NCI-H2227 (cell line): ENCODE data around the gene NECTIN2.

ENCODE experiments used
- DNase-seq: peaks from one replicate; lab custom pipeline; 2025; ENCODE audit not compliant: unreplicated experiment; lab: John Stamatoyannopoulos, UW

NECTIN2 gene

DNA sequence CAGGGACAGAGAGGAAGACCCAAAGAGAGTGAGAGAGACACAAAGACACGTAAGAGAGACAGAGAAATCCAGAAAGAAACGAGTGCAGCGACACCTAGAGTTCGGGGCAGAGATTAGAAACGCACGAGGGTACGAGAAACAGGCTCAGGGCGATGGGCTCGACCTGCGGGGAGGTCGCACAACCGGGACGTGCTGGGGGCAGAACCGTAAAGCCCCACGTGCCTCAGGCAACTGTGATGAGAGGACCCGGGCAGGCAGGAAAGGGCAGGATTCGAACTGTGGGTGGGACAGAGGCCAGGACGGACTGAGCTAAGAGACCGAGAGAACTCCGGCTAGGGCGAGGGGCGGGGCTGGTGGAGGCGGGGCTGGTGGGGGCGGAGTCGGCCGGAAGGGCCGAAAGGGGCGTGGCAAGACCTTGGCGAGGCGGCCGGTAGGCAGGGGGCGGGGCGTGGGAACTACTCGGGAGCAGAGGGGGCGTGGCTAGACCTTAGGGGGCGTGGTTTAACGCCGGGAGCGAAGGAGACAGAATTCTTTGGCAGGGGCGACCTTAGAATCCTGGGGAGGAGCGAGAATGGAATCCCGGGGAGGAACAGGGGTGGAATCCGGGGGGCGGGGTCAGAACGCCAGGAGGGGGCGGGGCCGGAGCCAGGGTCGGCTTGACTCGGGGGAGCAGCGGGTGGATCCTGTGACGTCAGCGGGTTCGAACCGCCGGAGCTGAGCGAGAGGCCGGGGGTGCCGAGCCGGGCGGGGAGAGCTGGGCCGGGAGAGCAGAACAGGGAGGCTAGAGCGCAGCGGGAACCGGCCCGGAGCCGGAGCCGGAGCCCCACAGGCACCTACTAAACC lies at the start of gene NECTIN2:
Gene NECTIN2, plus strand, starts transcription at position 686 of the 843 bp plus-strand sequence. CDS start 229 bp downstream, outside the sequence.
- peak; percentile 95 for DNase-seq

DNA sequence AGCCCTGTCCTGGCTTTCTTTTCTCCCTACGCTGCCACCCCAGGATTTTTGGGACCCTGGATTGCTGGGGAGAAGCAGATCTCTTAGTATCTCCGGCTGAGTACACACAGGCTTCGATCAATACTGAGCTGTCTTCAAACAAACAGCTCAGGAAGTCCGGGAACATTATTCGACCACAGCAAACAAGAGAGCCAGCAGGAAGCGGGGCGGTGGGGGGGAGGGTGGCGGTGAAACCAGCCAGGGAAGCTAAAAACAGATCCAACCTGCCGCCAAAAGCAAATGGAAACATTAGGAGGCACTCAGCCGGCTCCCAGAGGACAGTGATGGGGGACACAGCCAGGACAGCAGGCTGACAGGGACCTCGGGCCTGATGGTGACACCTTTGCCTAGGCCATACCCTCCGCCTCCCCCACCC lies 49.4 kb upstream of the NECTIN2 start:
- no peak for DNase-seq

DNA sequence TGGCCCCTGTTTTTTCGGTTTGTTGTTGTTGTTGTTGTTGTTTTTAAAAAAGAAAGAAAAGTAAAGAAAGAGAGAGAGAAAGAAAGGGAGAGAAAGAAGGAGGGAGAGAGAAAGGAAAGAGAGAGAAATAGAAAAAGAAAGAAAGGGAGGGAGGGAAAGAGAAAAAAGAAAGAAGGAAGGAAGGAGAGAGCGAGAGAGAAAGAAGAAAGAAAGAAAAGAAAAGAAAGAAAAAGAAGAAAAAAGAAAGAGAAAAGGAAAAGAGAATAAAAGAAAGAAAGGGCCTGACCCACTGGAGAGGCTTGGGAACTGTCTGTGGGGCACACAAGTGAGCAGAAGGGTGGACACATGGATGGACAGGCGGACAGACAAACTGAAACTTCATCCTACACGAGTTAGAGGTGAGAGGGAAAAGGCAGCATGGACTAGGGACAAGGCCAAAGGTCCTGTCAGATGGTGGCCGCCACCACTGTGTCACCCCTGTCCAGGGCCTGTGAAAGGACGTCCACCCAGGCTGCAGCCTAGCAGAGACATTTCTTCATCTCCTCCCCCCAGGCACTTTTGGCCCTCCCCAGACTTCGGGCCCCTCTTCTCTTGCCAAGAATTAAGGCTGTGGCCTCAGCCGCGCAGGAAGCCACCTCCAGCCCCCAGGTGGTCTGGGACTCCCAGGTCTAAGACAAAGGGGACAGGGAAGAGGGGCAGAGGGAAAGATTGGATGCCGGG lies 46.3 kb upstream of the NECTIN2 start:
- no peak for DNase-seq

DNA sequence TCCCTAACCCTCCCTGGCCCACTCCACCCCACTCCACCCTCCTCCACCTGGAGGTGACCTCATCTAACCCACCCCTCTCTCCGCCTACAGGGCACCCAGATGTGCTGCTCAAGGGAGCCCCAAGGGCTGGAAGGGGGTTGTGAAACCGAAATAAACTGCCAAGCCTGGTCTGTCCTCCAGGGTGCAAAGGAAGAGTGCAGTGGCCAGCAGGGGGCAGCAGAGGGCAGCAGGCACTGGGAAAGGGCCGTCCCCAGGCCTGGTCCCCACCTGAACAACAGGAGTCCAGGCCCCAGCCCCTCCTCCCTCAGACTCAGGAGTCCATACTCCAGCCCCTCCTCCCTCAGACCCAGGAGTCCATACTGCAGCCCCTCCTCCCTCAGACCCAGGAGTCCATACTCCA lies 45.6 kb upstream of the NECTIN2 start:
- DNase-seq, result peak; percentile 79

DNA sequence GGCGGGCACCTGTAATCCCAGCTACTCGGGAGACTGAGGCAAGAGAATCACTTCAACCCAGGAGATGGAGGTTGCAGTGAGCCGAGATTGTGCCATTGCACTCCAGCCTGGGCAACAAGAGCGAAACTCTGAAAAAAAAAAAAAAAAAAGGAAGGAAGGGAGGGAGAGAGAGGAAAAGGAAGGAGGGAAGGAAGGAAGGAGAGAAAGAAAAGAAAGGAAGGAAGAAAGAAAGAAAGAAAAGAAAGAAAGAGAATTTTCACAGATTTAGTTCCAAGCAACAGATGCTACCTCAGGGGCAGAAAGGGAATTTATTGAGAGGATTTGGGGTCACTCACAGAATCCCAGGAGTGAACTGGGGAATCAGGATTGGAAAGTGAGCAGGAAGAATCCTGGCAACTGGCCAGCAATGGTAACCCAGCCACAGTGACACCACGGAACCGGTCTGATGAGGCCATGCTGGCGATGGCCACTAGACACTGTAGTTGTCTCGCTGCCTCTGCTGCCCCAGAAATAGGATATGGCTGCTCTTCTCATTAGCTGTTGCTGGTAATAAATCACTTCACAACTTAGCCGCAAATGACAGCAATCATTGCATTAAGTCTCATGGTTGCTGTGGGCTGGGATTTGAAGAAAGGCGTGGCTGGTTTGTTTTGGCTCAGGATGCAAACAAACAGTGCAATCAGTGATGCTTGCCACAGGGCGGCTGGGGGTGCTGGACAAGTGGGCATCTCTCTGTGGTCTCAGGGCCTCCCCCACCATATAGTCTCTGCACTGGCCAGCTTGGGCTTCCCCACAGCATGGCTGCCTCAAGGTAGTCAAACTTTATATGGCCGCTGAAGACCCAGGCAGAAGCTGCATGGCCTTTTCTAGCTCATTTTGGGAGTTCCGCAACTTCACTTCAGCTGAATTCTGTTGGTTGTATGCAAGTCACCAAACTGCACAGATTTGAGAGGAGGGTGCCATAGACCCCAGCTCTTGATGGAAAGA lies 42.4 kb upstream of the NECTIN2 start:
- DNase-seq, result no peak

DNA sequence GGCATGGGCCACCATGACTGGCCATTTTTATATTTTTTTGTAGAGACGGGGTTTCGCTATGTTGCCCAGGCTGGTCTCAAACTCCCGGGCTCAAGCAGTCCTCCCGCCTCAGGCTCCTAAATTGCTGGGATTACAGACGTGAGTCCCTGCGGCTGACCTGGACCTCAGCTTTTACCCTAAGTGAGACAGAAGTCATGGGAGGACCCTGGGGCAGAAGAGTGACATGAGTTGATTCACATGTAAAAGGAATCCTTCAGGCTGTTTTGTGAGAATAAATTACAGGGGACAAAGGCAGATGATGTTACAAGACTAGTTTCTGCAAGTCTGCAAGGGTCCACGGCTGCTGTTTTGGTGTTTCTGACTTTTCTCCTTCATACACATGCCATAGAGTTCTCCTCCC lies 39.8 kb upstream of the NECTIN2 start:
- DNase-seq, result no peak

DNA sequence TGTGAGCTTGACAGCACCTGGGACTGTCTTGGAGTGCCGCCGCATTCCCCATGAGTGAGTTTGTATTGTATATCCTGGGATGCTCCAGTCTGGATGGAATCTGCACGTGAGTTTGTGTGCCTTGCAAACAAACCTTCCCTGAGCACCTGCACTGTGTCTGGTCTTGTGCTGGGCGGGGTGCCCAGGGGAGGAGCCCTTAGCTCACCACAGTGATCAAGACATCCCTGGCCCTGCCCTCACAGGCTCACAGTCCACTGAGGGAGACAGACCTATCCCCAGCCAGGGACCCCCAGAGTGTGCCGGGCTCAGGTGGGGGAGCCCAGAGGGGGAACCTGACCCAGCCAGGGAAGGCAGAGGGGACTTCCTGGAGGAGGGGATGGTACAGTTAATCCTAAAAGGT lies 38.9 kb upstream of the NECTIN2 start:
- DNase-seq, result no peak

DNA sequence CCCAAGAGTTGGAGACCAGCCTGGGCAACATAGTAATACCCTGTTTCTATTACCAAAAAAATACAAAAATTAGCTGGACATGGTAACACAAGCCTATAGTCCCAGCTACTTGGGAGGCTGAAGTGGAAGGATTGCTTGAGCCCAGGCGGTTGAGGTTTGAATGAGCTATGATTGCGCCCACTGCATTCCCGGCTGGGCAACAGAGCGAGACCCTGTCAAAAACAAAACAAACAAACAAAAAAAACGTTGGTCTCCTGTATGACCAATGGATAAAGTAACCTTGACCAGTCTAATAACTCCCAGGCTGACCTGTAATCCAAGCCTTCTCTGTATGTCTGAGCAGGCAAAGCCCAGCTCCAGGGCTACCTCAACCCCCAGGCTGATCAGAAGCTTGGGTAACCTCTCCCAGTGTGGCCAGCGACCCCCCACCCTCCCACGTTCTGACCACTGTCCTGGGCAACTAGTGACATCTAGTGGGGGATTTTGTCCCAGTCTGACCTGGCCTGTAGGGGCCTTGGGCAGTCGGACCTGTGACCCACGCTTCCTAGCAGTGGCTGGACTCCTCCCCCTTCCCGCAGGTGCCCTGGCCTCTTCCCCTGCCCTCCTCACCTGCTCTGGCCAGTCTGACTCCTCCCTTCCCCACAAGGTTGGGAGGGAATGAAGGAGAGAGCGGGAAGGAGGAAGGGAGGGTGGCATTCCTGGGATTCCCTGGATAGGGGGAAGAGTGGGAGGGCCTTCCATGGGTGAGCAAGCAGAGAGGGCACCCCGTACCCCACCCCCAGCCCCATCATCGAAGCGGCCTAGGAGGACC lies 38.2 kb upstream of the NECTIN2 start:
- no peak for DNase-seq

DNA sequence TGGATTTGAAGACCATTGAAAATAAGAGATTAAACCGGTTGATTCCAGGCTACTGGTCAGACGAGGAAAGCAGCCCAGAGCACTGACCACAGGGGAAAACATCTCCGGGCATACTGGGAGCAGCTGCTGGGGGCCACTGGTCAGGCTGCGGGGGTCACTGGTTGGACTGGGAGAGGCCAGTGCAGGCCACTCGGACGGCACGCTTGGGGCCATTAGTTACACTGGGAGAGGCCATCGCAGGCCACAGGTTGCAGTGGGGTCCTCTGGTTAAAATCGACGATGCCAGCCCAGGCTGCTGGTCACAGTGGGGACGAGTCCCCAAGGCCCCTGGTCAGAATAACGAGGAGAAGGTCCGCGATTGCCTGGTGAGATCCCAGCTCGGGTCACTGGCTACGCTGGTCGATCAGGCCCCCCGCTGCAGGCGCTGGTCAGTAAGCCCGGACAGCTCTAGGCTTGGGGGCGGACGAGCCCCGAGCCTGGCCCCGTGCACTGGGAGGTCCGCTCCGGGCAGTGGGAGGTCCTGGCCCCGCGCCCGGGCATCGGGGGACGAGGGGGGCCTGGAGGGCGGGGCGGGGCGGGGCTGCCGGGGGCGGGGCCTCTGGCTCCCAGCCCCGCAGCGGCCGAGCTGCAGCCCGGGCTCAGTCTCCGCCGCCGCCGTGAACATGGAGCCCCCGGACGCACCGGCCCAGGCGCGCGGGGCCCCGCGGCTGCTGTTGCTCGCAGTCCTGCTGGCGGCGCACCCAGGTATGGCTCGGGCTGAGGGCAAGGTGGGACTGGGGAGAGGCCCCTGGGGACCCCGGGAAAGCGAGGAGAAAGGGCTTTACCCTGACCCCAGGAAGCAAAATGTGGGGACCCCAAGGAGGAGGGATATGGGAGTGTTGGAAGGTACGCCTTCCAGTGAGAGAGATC lies 37.4 kb upstream of the NECTIN2 start, which contains the start of gene BCAM:
Gene BCAM, plus strand, starts transcription at position 641 of the 909 bp plus-strand sequence. Its CDS starts 22 bp downstream, at position 663.
- peak; percentile 37 for DNase-seq

DNA sequence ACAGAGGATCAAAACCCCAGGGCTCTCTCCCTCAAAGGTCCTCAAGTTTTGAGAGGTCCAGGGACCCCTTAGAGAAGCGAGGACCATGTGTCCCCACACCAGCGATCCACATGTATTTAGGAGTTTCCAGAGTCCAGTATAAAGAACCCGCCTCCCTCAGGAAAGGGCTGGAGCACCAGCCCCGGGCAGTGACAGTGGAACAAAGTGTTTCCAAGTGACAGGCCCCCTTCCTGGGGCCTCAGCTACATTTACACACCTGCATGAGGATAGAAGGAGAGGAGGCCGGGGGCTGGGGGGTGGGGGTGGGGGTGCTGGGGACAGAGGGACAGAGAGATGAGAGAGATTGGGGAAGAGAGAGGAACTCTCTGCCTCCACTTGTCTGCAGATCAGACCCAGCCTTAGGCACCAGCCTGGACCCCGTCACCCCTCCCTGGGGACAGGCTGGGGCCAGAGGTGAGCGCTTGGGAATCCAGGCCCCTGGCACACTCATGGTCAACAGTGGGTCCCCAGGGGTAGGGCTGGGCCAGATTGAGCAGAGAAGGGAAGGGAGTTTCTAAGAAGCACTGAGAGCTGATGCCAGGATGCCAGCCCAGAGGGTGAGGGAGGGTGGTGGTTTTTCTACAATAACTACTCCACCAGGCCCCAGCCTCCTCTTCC lies 36.4 kb upstream of the NECTIN2 start:
- no peak for DNase-seq

DNA sequence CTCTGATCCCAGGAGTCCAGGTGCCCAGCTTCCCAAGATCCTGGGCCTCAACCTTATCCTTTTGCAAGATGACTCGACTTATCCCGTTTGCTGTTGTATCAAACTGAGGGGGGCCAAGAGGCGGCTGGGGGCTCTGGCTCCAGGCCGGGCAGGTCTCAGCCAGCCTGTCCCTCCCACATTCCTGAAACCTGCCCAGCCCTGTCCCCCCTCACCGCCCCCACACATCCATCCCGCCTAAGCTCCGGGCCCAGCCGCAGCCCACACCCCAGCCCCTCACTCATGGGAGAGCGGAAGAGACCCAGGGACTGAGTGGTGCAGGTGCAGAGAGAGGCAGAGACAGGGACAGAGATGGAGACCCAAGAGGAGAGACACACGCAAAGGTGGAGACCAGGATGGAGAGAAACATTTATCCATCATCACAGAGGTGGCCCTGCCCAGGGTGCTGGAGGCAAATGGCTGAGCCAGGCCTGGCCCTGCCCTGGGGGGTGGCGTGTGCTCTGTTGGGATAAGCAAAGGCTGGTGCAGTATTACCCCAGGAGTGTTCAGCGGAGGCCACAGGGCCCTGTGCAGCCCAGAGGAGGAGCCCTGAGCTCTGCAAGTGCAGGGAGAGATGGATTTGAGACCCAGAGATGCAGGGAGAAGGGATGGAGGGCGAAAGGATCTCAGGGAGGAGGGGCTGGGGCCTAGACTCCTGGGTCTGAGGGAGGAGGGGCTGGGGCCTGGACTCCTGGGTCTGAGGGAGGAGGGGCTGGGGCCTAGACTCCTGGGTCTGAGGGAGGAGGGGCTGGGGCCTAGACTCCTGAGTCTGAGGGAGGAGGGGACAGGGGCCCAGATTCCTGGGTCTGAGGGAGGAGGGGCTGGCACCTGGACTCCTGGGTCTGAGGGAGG lies 35.6 kb upstream of the NECTIN2 start:
- DNase-seq, result no peak

DNA sequence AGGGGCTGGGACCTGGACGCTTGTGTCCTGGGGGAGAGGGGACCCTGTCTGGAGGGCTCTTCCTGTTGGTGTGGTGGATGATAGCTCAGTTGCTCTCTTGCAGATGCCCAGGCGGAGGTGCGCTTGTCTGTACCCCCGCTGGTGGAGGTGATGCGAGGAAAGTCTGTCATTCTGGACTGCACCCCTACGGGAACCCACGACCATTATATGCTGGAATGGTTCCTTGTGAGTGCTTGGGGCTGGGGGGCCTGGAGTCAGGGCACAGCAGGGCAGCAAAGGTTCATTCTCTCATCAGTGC lies 35.0 kb upstream of the NECTIN2 start:
- DNase-seq, result no peak

DNA sequence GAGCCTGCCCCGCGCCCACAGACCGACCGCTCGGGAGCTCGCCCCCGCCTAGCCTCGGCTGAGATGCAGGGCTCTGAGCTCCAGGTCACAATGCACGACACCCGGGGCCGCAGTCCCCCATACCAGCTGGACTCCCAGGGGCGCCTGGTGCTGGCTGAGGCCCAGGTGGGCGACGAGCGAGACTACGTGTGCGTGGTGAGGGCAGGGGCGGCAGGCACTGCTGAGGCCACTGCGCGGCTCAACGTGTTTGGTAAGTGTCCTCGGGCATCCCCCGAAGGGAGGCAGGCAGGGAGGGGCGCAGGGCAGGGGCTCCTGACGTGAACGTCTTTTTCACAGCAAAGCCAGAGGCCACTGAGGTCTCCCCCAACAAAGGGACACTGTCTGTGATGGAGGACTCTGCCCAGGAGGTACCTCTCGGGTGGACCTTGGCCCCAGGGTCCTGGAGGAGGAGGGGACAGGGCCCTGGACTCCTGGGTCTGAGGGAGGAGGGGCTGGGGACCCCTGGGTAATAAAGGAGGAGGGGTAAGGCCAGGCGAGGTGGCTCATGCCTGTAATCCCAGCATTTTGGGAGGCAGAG lies 33.9 kb upstream of the NECTIN2 start:
- no peak for DNase-seq

DNA sequence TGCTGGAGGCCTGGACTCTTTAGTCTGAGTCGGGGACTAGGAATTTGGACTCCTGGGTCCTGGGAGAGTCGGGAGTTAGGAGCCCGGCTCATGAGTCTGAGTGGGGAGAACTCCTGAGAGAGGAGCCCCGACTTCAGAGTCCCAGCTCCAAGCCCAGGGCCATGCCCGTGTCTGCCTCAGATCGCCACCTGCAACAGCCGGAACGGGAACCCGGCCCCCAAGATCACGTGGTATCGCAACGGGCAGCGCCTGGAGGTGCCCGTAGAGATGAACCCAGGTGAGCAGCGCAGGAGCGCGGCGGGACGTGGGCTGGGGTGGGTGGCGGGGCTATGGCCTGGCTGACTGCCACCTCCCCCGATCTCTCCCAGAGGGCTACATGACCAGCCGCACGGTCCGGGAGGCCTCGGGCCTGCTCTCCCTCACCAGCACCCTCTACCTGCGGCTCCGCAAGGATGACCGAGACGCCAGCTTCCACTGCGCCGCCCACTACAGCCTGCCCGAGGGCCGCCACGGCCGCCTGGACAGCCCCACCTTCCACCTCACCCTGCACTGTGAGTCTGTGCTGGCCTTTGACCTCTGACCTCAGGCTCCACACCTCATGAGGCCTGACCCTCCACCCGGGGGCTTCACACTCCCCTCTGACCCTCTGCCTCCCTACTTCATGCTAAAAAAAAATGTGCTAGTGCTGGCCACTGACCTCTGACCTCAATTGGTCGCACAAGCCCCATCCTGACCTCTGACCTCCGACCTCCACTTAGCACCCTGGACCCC lies 32.8 kb upstream of the NECTIN2 start:
- no peak for DNase-seq

DNA sequence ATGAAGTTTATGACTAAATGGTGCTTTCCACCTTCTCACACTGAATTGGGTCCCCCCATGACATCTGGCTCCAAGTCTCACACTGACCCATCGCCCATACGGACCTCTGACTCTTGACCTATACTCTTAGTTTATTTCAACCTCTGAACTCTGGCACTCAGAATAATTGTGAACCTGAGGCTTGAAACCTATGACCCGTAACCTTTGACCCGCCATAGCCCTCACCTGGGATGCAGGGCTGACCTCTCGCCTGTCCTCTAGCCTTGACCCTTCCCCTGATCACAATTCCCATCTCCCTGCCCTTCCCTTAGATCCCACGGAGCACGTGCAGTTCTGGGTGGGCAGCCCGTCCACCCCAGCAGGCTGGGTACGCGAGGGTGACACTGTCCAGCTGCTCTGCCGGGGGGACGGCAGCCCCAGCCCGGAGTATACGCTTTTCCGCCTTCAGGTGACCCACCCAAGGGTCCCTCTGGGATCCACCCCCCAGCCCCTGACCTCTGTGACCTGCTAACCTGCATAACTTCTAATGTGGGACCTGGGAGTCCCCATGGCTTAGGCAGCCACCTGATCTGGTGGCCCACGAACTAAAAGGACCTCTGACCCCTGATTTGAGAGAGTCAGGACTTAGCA lies 32.1 kb upstream of the NECTIN2 start:
- DNase-seq, result no peak

DNA sequence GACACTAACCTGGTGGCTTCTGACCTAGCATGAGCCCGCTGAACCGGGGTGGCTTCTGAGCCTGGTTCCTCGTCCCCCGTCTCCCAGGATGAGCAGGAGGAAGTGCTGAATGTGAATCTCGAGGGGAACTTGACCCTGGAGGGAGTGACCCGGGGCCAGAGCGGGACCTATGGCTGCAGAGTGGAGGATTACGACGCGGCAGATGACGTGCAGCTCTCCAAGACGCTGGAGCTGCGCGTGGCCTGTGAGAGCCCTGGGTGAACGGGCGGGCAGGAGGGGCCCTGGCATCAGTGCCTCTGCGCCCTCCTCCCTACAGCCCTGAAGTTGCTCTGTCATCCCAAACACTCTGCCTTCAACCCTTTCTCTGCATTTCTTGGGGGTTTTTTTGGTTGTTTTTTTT lies 31.6 kb upstream of the NECTIN2 start:
- no peak for DNase-seq
